Measurements from ENCODE around the gene TEX35.
A peak's percentile ranks its signal among the peaks of the same experiment; 100 is the strongest.

TEX35 gene

GRCh38 chr1:178538192-178538916, 25.4 kb downstream of the TEX35 start:
- TF ChIP-seq CTCF (IDR thresholded peaks at IDR 0.05), result no peak

GRCh38 chr1:178539291-178539690, 26.4 kb downstream of the TEX35 start:
- no peak for TF ChIP-seq CTCF (IDR thresholded peaks at IDR 0.05)

GRCh38 chr1:178540204-178540603, 27.3 kb downstream of the TEX35 start:
- TF ChIP-seq CTCF (IDR thresholded peaks at IDR 0.05), result no peak

GRCh38 chr1:178540646-178541045, 27.7 kb downstream of the TEX35 start:
- no peak for TF ChIP-seq CTCF (IDR thresholded peaks at IDR 0.05)

- no peak for TF ChIP-seq CTCF (IDR thresholded peaks at IDR 0.05)
Measured at GRCh38 chr1:178541379-178541778, 28.5 kb downstream of the TEX35 start.

GRCh38 chr1:178541829-178542553, 29.1 kb downstream of the TEX35 start:
- TF ChIP-seq CTCF (IDR thresholded peaks at IDR 0.05), result no peak

- peak; percentile 100 for TF ChIP-seq CTCF (IDR thresholded peaks at IDR 0.05)
Measured at GRCh38 chr1:178542554-178543289, 29.8 kb downstream of the TEX35 start.
